GM23338 (cell line): ENCODE data around the gene FBXL4. TPM values are rescaled to one million over a fixed set of nuclear protein-coding genes. Genes with fewer than 3 reads are reported as not detected.

Experiments
- ATAC-seq: fragments of 200-7000 bp; cut with Tn5 transposase; 3 replicates; pipeline ENCODE4 v1.9.1; 2020
- DNase-seq: peaks from one replicate; pipeline ENCODE4 v3.0.0-alpha.2; 2015; ENCODE audit warnings: low spot score
- H2AFZ ChIP-seq: fragments of 200-600 bp; sonication (generic); 2 replicates; pipeline ENCODE4 v1.8.0; 2016; ENCODE audit warnings: antibody characterized with exemption, mild to moderate bottlenecking, moderate library complexity
- H3F3A ChIP-seq: fragments of 200-600 bp; sonication (generic); replicated peaks from 2 replicates; pipeline ENCODE4 v1.8.0; 2017; ENCODE audit warnings: antibody characterized with exemption, mixed run types, low read depth
- H3K27ac ChIP-seq: fragments of 200-600 bp; sonication (generic); 2 replicates; pipeline ENCODE4 v1.6.1; 2016; ENCODE audit warnings: low read depth
- H3K27me3 ChIP-seq: fragments of 200-600 bp; sonication (generic); 2 replicates; pipeline ENCODE4 v1.8.0; 2016; ENCODE audit warnings: mild to moderate bottlenecking, mixed run types, moderate library complexity; ENCODE audit not compliant: insufficient read depth
- H3K36me3 ChIP-seq: fragments of 200-600 bp; sonication (generic); 2 replicates; pipeline ENCODE4 v1.8.0; 2016; ENCODE audit warnings: mild to moderate bottlenecking; ENCODE audit not compliant: insufficient read depth
- H3K4me1 ChIP-seq: fragments of 200-600 bp; sonication (generic); 2 replicates; pipeline ENCODE4 v1.8.0; 2016; ENCODE audit warnings: mild to moderate bottlenecking, moderate library complexity; ENCODE audit not compliant: insufficient read depth
- H3K4me2 ChIP-seq: fragments of 200-600 bp; sonication (generic); 2 replicates; pipeline ENCODE4 v1.7.1; 2017; ENCODE audit warnings: mixed run types
- H3K4me3 ChIP-seq: fragments of 200-600 bp; sonication (generic); 2 replicates; pipeline ENCODE4 v1.6.1; 2016; ENCODE audit warnings: mixed run types
- H3K79me2 ChIP-seq: fragments of 200-600 bp; sonication (generic); replicated peaks from 2 replicates; pipeline ENCODE4 v1.8.0; 2017; ENCODE audit warnings: mild to moderate bottlenecking; ENCODE audit not compliant: insufficient read depth
- H3K9me2 ChIP-seq: fragments of 200-600 bp; sonication (generic); 2 replicates; pipeline ENCODE4 v1.8.0; 2017; ENCODE audit not compliant: insufficient read depth
- H4K20me1 ChIP-seq: fragments of 200-600 bp; sonication (generic); replicated peaks from 2 replicates; pipeline ENCODE4 v1.8.0; 2017; ENCODE audit warnings: mild to moderate bottlenecking; ENCODE audit not compliant: insufficient read depth
- H3K27ac Mint-ChIP-seq: 2 replicates; pipeline ENCODE4 v1.8.0; 2020; ENCODE audit warnings: inconsistent platforms, mild to moderate bottlenecking, moderate library complexity, mixed read lengths
- H3K27me3 Mint-ChIP-seq: 3 replicates; pipeline ENCODE4 v1.8.0; 2022; ENCODE audit warnings: low read depth, mild to moderate bottlenecking, moderate library complexity, mixed read lengths, inconsistent platforms; ENCODE audit not compliant: insufficient read depth, poor library complexity
- H3K36me3 Mint-ChIP-seq: 3 replicates; pipeline ENCODE4 v1.8.0; 2021; ENCODE audit warnings: low read depth, mild to moderate bottlenecking, inconsistent platforms, moderate library complexity, mixed read lengths
- H3K4me1 Mint-ChIP-seq: 3 replicates; pipeline ENCODE4 v1.8.0; 2020; ENCODE audit warnings: mild to moderate bottlenecking, inconsistent platforms, mixed read lengths
- H3K4me3 Mint-ChIP-seq: 3 replicates; pipeline ENCODE4 v1.8.0; 2021; ENCODE audit warnings: moderate library complexity, mild to moderate bottlenecking, inconsistent platforms, mixed read lengths
- H3K9me3 Mint-ChIP-seq: 3 replicates; pipeline ENCODE4 v1.8.0; 2020; ENCODE audit warnings: moderate library complexity, mild to moderate bottlenecking, inconsistent platforms, mixed read lengths
- CREB1 ChIP-seq: fragments of 250-450 bp; sonication (Bioruptor Pico); IDR thresholded peaks from 2 replicates; pipeline ENCODE4 v1.5.0; 2020; ENCODE audit warnings: low read depth, mild to moderate bottlenecking, moderate library complexity
- CTCF ChIP-seq, 2 experiments: fragments of 200-600 bp in 1 of 2; sonication (generic) in 1 of 2; conservative IDR thresholded peaks; 2 replicates each; pipeline versions ENCODE4 v1.5.1 to v1.6.1; 2016 to 2017; ENCODE audit warnings: antibody characterized with exemption in 2 of 2, low read depth in 2 of 2, mild to moderate bottlenecking in 2 of 2, moderate library complexity in 1 of 2
- ETS1 ChIP-seq: IDR thresholded peaks from 2 replicates; pipeline ENCODE4 v1.6.1; 2016; ENCODE audit warnings: antibody characterized with exemption
- EZH2 ChIP-seq: fragments of 200-600 bp; sonication (generic); IDR thresholded peaks from one replicate; pipeline ENCODE4 v1.8.0; 2017; ENCODE audit warnings: antibody characterized with exemption, mild to moderate bottlenecking, low read depth; ENCODE audit not compliant: unreplicated experiment
- EZH2phosphoT487 ChIP-seq: fragments of 200-600 bp; sonication (generic); IDR thresholded peaks from one replicate; pipeline ENCODE4 v1.8.1; 2018; ENCODE audit warnings: antibody characterized with exemption; ENCODE audit not compliant: unreplicated experiment
- JUNB ChIP-seq: IDR thresholded peaks from one replicate; pipeline ENCODE4 v1.6.1; 2016; ENCODE audit warnings: antibody characterized with exemption; ENCODE audit not compliant: unreplicated experiment
- NANOG ChIP-seq: IDR thresholded peaks from 2 replicates; pipeline ENCODE4 v1.6.1; 2016; ENCODE audit warnings: antibody characterized with exemption, borderline replicate concordance
- POLR2AphosphoS5 ChIP-seq: IDR thresholded peaks from 2 replicates; pipeline ENCODE4 v1.6.1; 2016; ENCODE audit warnings: antibody characterized with exemption, low read depth
- REST ChIP-seq: IDR thresholded peaks from one replicate; pipeline ENCODE4 v1.6.1; 2018; ENCODE audit warnings: antibody characterized with exemption; ENCODE audit not compliant: unreplicated experiment
- STAT1 ChIP-seq: IDR thresholded peaks from one replicate; pipeline ENCODE4 v1.6.1; 2016; ENCODE audit warnings: antibody characterized with exemption; ENCODE audit not compliant: unreplicated experiment
- ZNF114 ChIP-seq: fragments of 250-450 bp; sonication (Bioruptor Pico); IDR thresholded peaks from 2 replicates; pipeline ENCODE4 v1.5.0; 2020; ENCODE audit warnings: mild to moderate bottlenecking, moderate library complexity
- ZNF331 ChIP-seq: fragments of 250-450 bp; sonication (Bioruptor Pico); IDR thresholded peaks from 2 replicates; pipeline ENCODE4 v1.5.0; 2020; ENCODE audit warnings: low read depth, mild to moderate bottlenecking, moderate library complexity
- polyA plus RNA-seq: library from polyadenylated mRNA; unstranded; fragments of >200 nt; fragmentation: Nextera tagmentation; extraction: Ambion mirVana; gene quantifications from 2 replicates; pipeline ENCODE4 v1.2.1, GENCODE V29; 2016
- total RNA-seq: library from RNA; depleted of rRNA; stranded (reverse); fragments of >200 nt; shearing (Covaris generic); gene quantifications from 2 replicates; pipeline ENCODE4 v1.2.3, GENCODE V29; 2014

Gene FBXL4
- total and polyA plus RNA-seq, 2 experiments from 2014 or later = 8.5 to 23.4 TPM

GRCh38 chr6:98824162-98824901, 123.4 kb downstream of the FBXL4 start:
- peaks cover 64% of the 10 kb centered on the region for H3K27me3 Mint-ChIP-seq
- H3K36me3 Mint-ChIP-seq = no peaks in the 10 kb centered on the region
- H3K4me1 Mint-ChIP-seq = peaks cover 31% of the 10 kb centered on the region
- Histone ChIP-seq H3F3A (0 out of 2 replicates have a peak, but pooled peaks cover 10% of the 10 kb centered on the region), H3K4me3 (peak overlapping the region; percentile 71), H3K79me2 (no peaks in the 10 kb centered on the region), H3K36me3 (no peaks in the 10 kb centered on the region), H2AFZ (peak overlapping the region; percentile 93), H3K4me1 (peaks cover 40% of the 10 kb centered on the region), H3K27ac (no peak overlapping the region), H3K4me2 (peak overlapping the region; percentile 96), H3K9me2 (no peaks in the 10 kb centered on the region; the same call in 1 of the 2 replicates), H4K20me1 (peaks cover 6% of the 10 kb centered on the region; the same call in 1 of the 2 replicates), H3K27me3 (peaks cover 80% of the 10 kb centered on the region)
- no peak overlapping the region for H3K27ac Mint-ChIP-seq
- TF ChIP-seq EZH2 = peak; percentile 18
- no peak for TF ChIP-seq ETS1
- peak; percentile 61 for ATAC-seq
- peak overlapping the region; percentile 87 for H3K4me3 Mint-ChIP-seq
- peak; percentile 65 for DNase-seq
- no peaks in the 10 kb centered on the region; the same call in 2 of the 3 replicates for H3K9me3 Mint-ChIP-seq

- peak overlapping the region; percentile 93 for H2AFZ ChIP-seq
- H3K4me3 Mint-ChIP-seq = peak overlapping the region; percentile 87
- no peaks in the 10 kb centered on the region; the same call in 2 of the 3 replicates for H3K9me3 Mint-ChIP-seq
- H4K20me1 ChIP-seq = peaks cover 6% of the 10 kb centered on the region; the same call in 1 of the 2 replicates
- peak overlapping the region; percentile 96 for H3K4me2 ChIP-seq
- no peaks in the 10 kb centered on the region for H3K36me3 ChIP-seq
- no peak overlapping the region for H3K27ac ChIP-seq
- ATAC-seq (peak; percentile 3), DNase-seq (peak; percentile 59)
- H3K36me3 Mint-ChIP-seq = no peaks in the 10 kb centered on the region
- peaks cover 56% of the 10 kb centered on the region for H3K27me3 Mint-ChIP-seq
- no peak overlapping the region for H3K27ac Mint-ChIP-seq
- H3K4me1 ChIP-seq = peaks cover 39% of the 10 kb centered on the region
- peaks cover 31% of the 10 kb centered on the region for H3K4me1 Mint-ChIP-seq
- H3K9me2 ChIP-seq = no peaks in the 10 kb centered on the region; the same call in 1 of the 2 replicates
- 0 out of 2 replicates have a peak, but pooled peaks cover 10% of the 10 kb centered on the region for H3F3A ChIP-seq
- H3K4me3 ChIP-seq = peak overlapping the region; percentile 71
- H3K79me2 ChIP-seq = no peaks in the 10 kb centered on the region
- peaks cover 73% of the 10 kb centered on the region for H3K27me3 ChIP-seq
- TF ChIP-seq ETS1 (no peak), POLR2AphosphoS5 (no peak), CTCF (conservative IDR thresholded peaks at IDR 0.05; ENCODE audit: low read depth in 2 of 2) (no peak), EZH2phosphoT487 (no peak), NANOG (no peak), CREB1 (CRISPR knock-in tag) (no peak), ZNF114 (CRISPR knock-in tag) (no peak), ZNF331 (CRISPR knock-in tag) (no peak), STAT1 (no peak), JUNB (no peak), EZH2 (no peak), REST (no peak)
These were observed 124.2 kb downstream of the FBXL4 start for GRCh38 chr6:98823428-98824161.
